Measurements from ENCODE around the gene RPS5. TPM values are rescaled to one million over a fixed set of nuclear protein-coding genes. Genes with fewer than 3 reads are reported as not detected.

The RPS5 gene
- total and polyA plus RNA-seq, 9 of the 15 experiments (the other 6 are each of a cell fraction or from before 2014, with no cell fraction given): 1,228 to 3,570 (median 2,484) TPM

GRCh38 chr19:58409010-58409790, 22.1 kb downstream of the RPS5 start:
- Histone ChIP-seq H3K4me3 (peak overlapping the region; percentile 87), H3K27me3 (ENCODE audit: control insufficient read depth in 2 of 2, insufficient read depth in 2 of 2, low read length in 2 of 2) (no peaks in the 10 kb centered on the region), H2AFZ (ENCODE audit: low read depth, low read length) (peak overlapping the region; percentile 92), H3K79me2 (ENCODE audit: control insufficient read depth, insufficient read depth, low read length) (peaks cover 53% of the 10 kb centered on the region), H3K36me3 (ENCODE audit: control insufficient read depth, insufficient read depth, low read length) (peaks cover 22% of the 10 kb centered on the region; the same call in 2 of the 3 replicates), H3K4me2 (ENCODE audit: insufficient read depth, low read length) (peak overlapping the region; percentile 94), H3K9me3 (replicated peaks; ENCODE audit: control insufficient read depth, insufficient read depth, low read depth, low read length) (no peaks in the 10 kb centered on the region), H3K9ac (ENCODE audit: insufficient read depth in 1 of 2, low read depth in 2 of 2, low read length in 2 of 2) (peak overlapping the region; percentile 94 to 97), H4K20me1 (replicated peaks; ENCODE audit: control insufficient read depth, insufficient read depth, low read length) (no peaks in the 10 kb centered on the region), H3K4me1 (replicated peaks in 1 of 2; ENCODE audit: control insufficient read depth in 2 of 2, insufficient read depth in 2 of 2, low read length in 2 of 2) (peaks cover 16 to 33% of the 10 kb centered on the region in 2 experiments), H3K9me1 (ENCODE audit: control insufficient read depth, insufficient read depth, low read length) (no peaks in the 10 kb centered on the region), H3K27ac (ENCODE audit: extremely low read depth, low read depth, low read length) (peak overlapping the region; percentile 97)
- POLR2A ChIA-PET: interaction anchor here (0.6 to 2.0 kb wide), 15 partner anchors 8 to 226 kb away, joined by 3 to 7 read pairs (median 4); partner anchors contain the start of gene ZNF274
- ATAC-seq (peak; percentile 43), FAIRE-seq (no peak), DNase-seq (ENCODE audit: extremely low read depth in 1 of 4, low spot score in 3 of 4) (peak in 1 of 4 experiments; percentile 48)
- CTCF ChIA-PET (ENCODE audit: low intra/inter-chr PET ratio): no interaction called here
- 1% methylated on average over 27 of the region's 34 CpGs for WGBS (ENCODE audit: insufficient coverage, low coverage, missing lambda C conversion rate)
- intact Hi-C loops (cut with micrococcal nuclease): loop anchor here (5.0 to 10.0 kb wide), 4 partner anchors 58 to 184 kb away; partner anchors contain the start of genes ZNF324, ZNF544, ZNF8 and ZSCAN22
- TSS peak; percentile 58 for BruUV-seq (replicated peaks)
- in situ Hi-C loops (cut with MboI): no loop called here
- TF ChIP-seq PTBP1 (IDR thresholded peaks at IDR 0.05; ENCODE audit: low read depth, low read length): 0 out of 2 replicates have a peak, but pooled peaks have one; percentile 15
- TF ChIP-seq ZBTB7A (IDR thresholded peaks at IDR 0.05; ENCODE audit: borderline replicate concordance, control insufficient read depth, low read depth, low read length): peak; percentile 55; the same call in 1 of the 2 replicates
- 0 out of 4 replicates have a peak, but pooled peaks of 1 of the 2 experiments have one; percentile 38 for TF ChIP-seq HDAC1 (IDR thresholded peaks at IDR 0.05)
- 0 out of 2 replicates have a peak, but pooled peaks have one; percentile 79 for TF ChIP-seq AFF4 (CRISPR knock-in tag; IDR thresholded peaks at IDR 0.05)
- TF ChIP-seq LARP7 (IDR thresholded peaks at IDR 0.05): no peak
- peak in 1 of 2 experiments; percentile 67; a peak in 3 of 4 replicates for TF ChIP-seq NRF1 (conservative IDR thresholded peaks at IDR 0.05 in 1 of 2, IDR thresholded peaks at IDR 0.05 in 1 of 2)
- no peak for TF ChIP-seq MTA2 (IDR thresholded peaks at IDR 0.05; ENCODE audit: low read depth)
- 0 out of 2 replicates have a peak, but pooled peaks have one; percentile 84 for TF ChIP-seq MED1 (CRISPR knock-in tag; IDR thresholded peaks at IDR 0.05; ENCODE audit: borderline replicate concordance)
- TF ChIP-seq TFAP4 (CRISPR knock-in tag; IDR thresholded peaks at IDR 0.05; ENCODE audit: borderline replicate concordance): no peak
- 0 out of 6 replicates have a peak, but pooled peaks of 1 of the 3 experiments have one; percentile 7 for TF ChIP-seq ZBTB11 (CRISPR knock-in tag; IDR thresholded peaks at IDR 0.05)
- 0 out of 2 replicates have a peak, but pooled peaks have one; percentile 34 for TF ChIP-seq STAG1 (CRISPR knock-in tag; IDR thresholded peaks at IDR 0.05; ENCODE audit: borderline replicate concordance)
